AG04450 (cell line): Measurements from ENCODE around the gene PRKAG2. TPM values are rescaled to one million over a fixed set of nuclear protein-coding genes. Genes with fewer than 3 reads are reported as not detected.

Experiments used
- CTCF ChIA-PET: fragments of 300-600, 350-600 bp; formaldehyde crosslinking; extraction: SDS; loops from one replicate; lab custom pipeline; 2022; ENCODE audit warnings: antibody characterized with exemption, inconsistent platforms; lab: Charles Lee
- POLR2A ChIA-PET: fragments of 350-600 bp; formaldehyde crosslinking; extraction: SDS; loops from one replicate; lab custom pipeline; 2021; ENCODE audit warnings: antibody characterized with exemption, inconsistent platforms; lab: Yijun Ruan, JAX
- DNase-seq: peaks from one replicate; pipeline ENCODE4 v3.0.0-alpha.2; 2011; ENCODE audit warnings: low read depth, low spot score
- H3K27ac ChIP-seq: one replicate; pipeline ENCODE4 v1.5.1; 2012; ENCODE audit warnings: low read depth, low read length, control low read depth
- H3K27me3 ChIP-seq: one replicate; pipeline ENCODE4 v1.6.0; 2012; ENCODE audit warnings: low read length; ENCODE audit not compliant: control insufficient read depth, insufficient read depth
- H3K4me3 ChIP-seq: 2 replicates; pipeline ENCODE4 v1.5.1; 2011; ENCODE audit warnings: mild to moderate bottlenecking, low read depth, low read length, control low read depth
- H3K9me3 ChIP-seq: 2 replicates; pipeline ENCODE4 v1.5.1; 2012; ENCODE audit warnings: low read length; ENCODE audit not compliant: control insufficient read depth, insufficient read depth
- CTCF ChIP-seq: IDR thresholded peaks from 2 replicates; pipeline ENCODE4 v1.5.1; 2011; ENCODE audit warnings: low read depth, low read length, control low read depth, inconsistent platforms
- polyA plus RNA-seq: library from polyadenylated mRNA; depleted of rRNA; stranded (reverse); fragments of >200 nt; gene quantifications from 2 replicates; pipeline ENCODE4 v1.2.3, GENCODE V29; 2011

Gene PRKAG2
- polyA plus RNA-seq, 1 experiment, result 45.0 TPM

- Histone ChIP-seq H3K4me3 (no peak overlapping the region), H3K9me3 (no peaks in the 10 kb centered on the region), H3K27ac (no peak overlapping the region), H3K27me3 (no peaks in the 10 kb centered on the region)
- DNase-seq, result no peak
- ChIA-PET POLR2A (no interaction called here), CTCF (interaction anchor here (0.9 to 1.6 kb wide), 2 partner anchors 10 to 300 kb away, joined by 3 to 4 read pairs; no protein-coding TSS in a partner anchor)
- no peak for TF ChIP-seq CTCF
Measured at GRCh38 chr7:151615784-151616183, 261.1 kb downstream of the PRKAG2 start.

- DNase-seq, result no peak
- H3K9me3 ChIP-seq, result no peaks in the 10 kb centered on the region
- H3K27me3 ChIP-seq, result no peaks in the 10 kb centered on the region
- no peak for TF ChIP-seq CTCF
- CTCF ChIA-PET, result interaction anchor here (0.9 to 1.6 kb wide), 2 partner anchors 11 to 300 kb away, joined by 3 to 4 read pairs; no protein-coding TSS in a partner anchor
- no peak overlapping the region for H3K27ac ChIP-seq
- POLR2A ChIA-PET, result no interaction called here
- H3K4me3 ChIP-seq, result no peak overlapping the region
Measured at GRCh38 chr7:151615058-151615457, 261.9 kb downstream of the PRKAG2 start.

- no peak for TF ChIP-seq CTCF
- Histone ChIP-seq H3K4me3 (no peak overlapping the region), H3K27me3 (no peaks in the 10 kb centered on the region), H3K27ac (no peak overlapping the region), H3K9me3 (no peaks in the 10 kb centered on the region)
- DNase-seq, result no peak
- POLR2A ChIA-PET, result no interaction called here
- CTCF ChIA-PET, result no interaction called here
Measured at GRCh38 chr7:151614019-151614418, 262.9 kb downstream of the PRKAG2 start.

- CTCF ChIA-PET, result interaction anchor here (0.8 kb wide), 1 partner anchor 147 kb away, joined by 3 read pairs; no protein-coding TSS in a partner anchor
- POLR2A ChIA-PET, result no interaction called here
- Histone ChIP-seq H3K9me3 (no peaks in the 10 kb centered on the region), H3K4me3 (no peak overlapping the region), H3K27ac (no peak overlapping the region), H3K27me3 (no peaks in the 10 kb centered on the region)
- TF ChIP-seq CTCF, result no peak
- no peak for DNase-seq
Measured at GRCh38 chr7:151611878-151612277, 265.0 kb downstream of the PRKAG2 start.

GRCh38 chr7:151611041-151611440 is 265.9 kb downstream of the PRKAG2 start:
- ChIA-PET POLR2A (interaction anchor here (0.5 kb wide), 1 partner anchor 106 kb away, joined by 3 read pairs; no protein-coding TSS in a partner anchor), CTCF (interaction anchor here (1.1 kb wide), 1 partner anchor 143 kb away, joined by 3 read pairs; no protein-coding TSS in a partner anchor)
- no peaks in the 10 kb centered on the region for H3K9me3 ChIP-seq
- no peaks in the 10 kb centered on the region for H3K27me3 ChIP-seq
- DNase-seq, result no peak
- TF ChIP-seq CTCF, result no peak
- H3K27ac ChIP-seq, result no peak overlapping the region
- no peak overlapping the region for H3K4me3 ChIP-seq
